Heart left ventricle (tissue), 13 donors: Measurements from ENCODE around the gene RBMX.

ENCODE experiments used
- POLR2A ChIP-seq, 2 donors: fragments of 450-650 bp; IDR thresholded peaks; one replicate each; pipeline ENCODE4 v1.6.1; 2017; ENCODE audit warnings: antibody characterized with exemption in 2 of 2, mild to moderate bottlenecking in 2 of 2, moderate library complexity in 2 of 2
- TF ChIP-seq, protein P1 (sequence below), 12 donors: fragments of 200-600 bp; sonication (generic) in 4 of 12; IDR thresholded peaks; one replicate each; pipeline versions ENCODE4 v1.5.0 to v1.8.0; 2018 to 2022; ENCODE audit warnings: antibody characterized with exemption in 12 of 12, mild to moderate bottlenecking in 5 of 12
- donor health status: ischemic (EF 13 %, LVEDD 7.1; RV severe dilation, severe dysfunction).
- donor health status: DM: no; HTN: yes; CAD: no.
- donor health status: DM: no; HTN: no; CAD: no.
- donor health status: ischemic (EF 25% LVEDD 6.9; RV normal size, moderate dysfunction).
- donor health status: ischemic (EF 25% LVEDD 5.7; RV mildly dilated, moderate dysfunction).
- donor health status: ischemic (EF 35%, LVEDD 5.7; RV mildly dilated, moderate dysfunction).
- donor health status: nonischemic (EF 11% LVEDD 7.7; RV severe dilation, severe dysfunction).
- donor health status: DM: yes; HTN: yes; CAD: no.
- donor health status: PGD.
- donor health status: ischemic (EF 29% LVEDD 5.4; RV normal size, mild dysfunction).
- donor health status: nonischemic (EF 23%, LVEDD 6.1; RV moderate dilation, normal function).

DNA sequence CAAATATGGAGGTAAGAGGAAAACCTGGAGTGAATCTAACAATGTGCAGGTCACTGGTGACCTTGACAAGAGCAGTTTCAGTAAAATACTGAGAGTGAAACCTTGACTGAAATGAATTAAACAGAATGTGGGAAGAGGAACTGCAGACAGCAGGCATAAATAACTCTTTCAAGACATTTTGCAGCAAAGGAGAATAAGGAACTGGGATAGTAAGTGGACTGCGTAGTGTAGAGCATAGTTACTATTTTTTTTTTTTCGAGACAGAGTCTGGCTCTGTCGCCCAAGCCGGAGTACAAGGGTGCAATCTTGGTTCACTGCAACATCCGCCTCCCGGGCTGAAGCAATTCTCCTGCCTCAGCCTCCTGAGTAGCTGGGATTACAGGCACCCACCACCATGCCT is 24.0 kb downstream of the RBMX start:
- TF ChIP-seq, protein P1, sequence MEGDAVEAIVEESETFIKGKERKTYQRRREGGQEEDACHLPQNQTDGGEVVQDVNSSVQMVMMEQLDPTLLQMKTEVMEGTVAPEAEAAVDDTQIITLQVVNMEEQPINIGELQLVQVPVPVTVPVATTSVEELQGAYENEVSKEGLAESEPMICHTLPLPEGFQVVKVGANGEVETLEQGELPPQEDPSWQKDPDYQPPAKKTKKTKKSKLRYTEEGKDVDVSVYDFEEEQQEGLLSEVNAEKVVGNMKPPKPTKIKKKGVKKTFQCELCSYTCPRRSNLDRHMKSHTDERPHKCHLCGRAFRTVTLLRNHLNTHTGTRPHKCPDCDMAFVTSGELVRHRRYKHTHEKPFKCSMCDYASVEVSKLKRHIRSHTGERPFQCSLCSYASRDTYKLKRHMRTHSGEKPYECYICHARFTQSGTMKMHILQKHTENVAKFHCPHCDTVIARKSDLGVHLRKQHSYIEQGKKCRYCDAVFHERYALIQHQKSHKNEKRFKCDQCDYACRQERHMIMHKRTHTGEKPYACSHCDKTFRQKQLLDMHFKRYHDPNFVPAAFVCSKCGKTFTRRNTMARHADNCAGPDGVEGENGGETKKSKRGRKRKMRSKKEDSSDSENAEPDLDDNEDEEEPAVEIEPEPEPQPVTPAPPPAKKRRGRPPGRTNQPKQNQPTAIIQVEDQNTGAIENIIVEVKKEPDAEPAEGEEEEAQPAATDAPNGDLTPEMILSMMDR (IDR thresholded peaks at IDR 0.05), result no peak
- TF ChIP-seq POLR2A (IDR thresholded peaks at IDR 0.05), result no peak
